Stimulated activated CD8-positive, alpha-beta memory T cell treated with anti-CD3 and anti-CD28 coated beads, Interleukin-4, amount 100 ng/mL, for 24 hours (primary cell): ENCODE data around the gene OR52E1.

ENCODE experiments used
- DNase-seq: peaks from one replicate; pipeline ENCODE4 v3.0.0-alpha.2; 2020; ENCODE audit warnings: low read depth

OR52E1 gene

GRCh38 chr11:5117588-5117987 lies 48.2 kb downstream of the OR52E1 start:
- DNase-seq = no peak

DNA sequence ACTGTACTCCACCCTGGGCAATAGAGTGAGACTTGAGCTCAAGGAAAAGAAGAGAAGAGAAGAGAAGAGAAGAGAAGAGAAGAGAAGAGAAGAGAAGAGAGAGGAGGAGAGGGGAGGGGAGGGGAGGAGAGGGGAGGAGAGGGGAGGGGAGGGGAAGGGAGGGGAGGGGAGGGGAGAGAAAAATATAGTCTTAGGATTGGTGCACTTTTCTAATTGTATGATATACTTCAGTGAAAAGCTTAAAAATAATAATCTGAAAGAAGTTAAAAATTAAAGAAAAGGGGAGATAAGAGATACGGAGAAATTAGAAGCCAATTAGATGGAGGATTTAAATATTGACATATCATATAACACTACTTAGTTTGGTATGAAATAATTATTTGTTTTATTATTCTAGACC lies 49.5 kb downstream of the OR52E1 start:
- DNase-seq = no peak
